Transverse colon (tissue), 4 donors: ENCODE results near the gene SEPTIN5.

Experiments
- CTCF ChIP-seq, 5 experiments: fragments of 200-600 bp in 3 of 5; fragments of 450-650 bp in 2 of 5; sonication (generic) in 3 of 5; IDR thresholded peaks; 1 replicate in 2 of 5; 2 replicates in 3 of 5; pipeline ENCODE4 v1.5.1; 2016 to 2017; ENCODE audit warnings: antibody characterized with exemption in 5 of 5, inconsistent platforms in 3 of 5, mild to moderate bottlenecking in 2 of 5, moderate library complexity in 1 of 5
- EP300 ChIP-seq: sonication (generic); formaldehyde crosslinking; IDR thresholded peaks from one replicate; pipeline ENCODE4 v1.6.1; 2017; ENCODE audit warnings: antibody characterized with exemption, low read depth
- POLR2A ChIP-seq: fragments of 450-650 bp; IDR thresholded peaks from one replicate; pipeline ENCODE4 v1.6.1; 2016; ENCODE audit warnings: antibody characterized with exemption, mild to moderate bottlenecking, moderate library complexity
- POLR2AphosphoS5 ChIP-seq, 3 donors: sonication (generic); formaldehyde crosslinking; IDR thresholded peaks; one replicate each; pipeline ENCODE4 v1.6.1; 2016; ENCODE audit warnings: antibody characterized with exemption in 3 of 3

GRCh38 chr22:19705181-19705934 is 8.9 kb upstream of the SEPTIN5 start:
- no peak for TF ChIP-seq CTCF (IDR thresholded peaks at IDR 0.05)
- TF ChIP-seq POLR2A, result no peak
- TF ChIP-seq EP300, result no peak
- TF ChIP-seq POLR2AphosphoS5 (IDR thresholded peaks at IDR 0.05), result no peak
